HS-5 (cell line): ENCODE results near the gene DPH7.
"Not testable (repeated sequence)": the region's sequence is repeated elsewhere in the genome, so short reads cannot be mapped to it uniquely, and the experiment has no call there.

ENCODE experiments used
- DNase-seq: peaks from one replicate; pipeline ENCODE4 v3.0.0-alpha.2; 2012; ENCODE audit warnings: low read depth

Gene DPH7

GRCh38 chr9:137606005-137606621 is 27.4 kb upstream of the DPH7 start:
- DNase-seq = no peak

GRCh38 chr9:137605121-137606004 is 26.6 kb upstream of the DPH7 start, which contains the start of gene ARRDC1:
ARRDC1 (plus strand) TSS chr9:137605686; CDS start chr9:137605718, 32 bp downstream.
- DNase-seq = peak; percentile 50

- no peak for DNase-seq
These were observed 25.8 kb upstream of the DPH7 start for GRCh38 chr9:137604345-137605086.

- DNase-seq = no peak
These were observed 25.2 kb upstream of the DPH7 start for GRCh38 chr9:137603879-137604278.

- DNase-seq = no peak
These were observed 23.9 kb upstream of the DPH7 start for GRCh38 chr9:137602661-137603060.

GRCh38 chr9:137598943-137599342 is 20.2 kb upstream of the DPH7 start:
- DNase-seq = no peak

- not testable (repeated sequence) for DNase-seq
These were observed 17.9 kb upstream of the DPH7 start for GRCh38 chr9:137596577-137596976.

- DNase-seq = no peak
These were observed 14.5 kb upstream of the DPH7 start for GRCh38 chr9:137593176-137593575.

- DNase-seq = no peak
These were observed 14.0 kb upstream of the DPH7 start for GRCh38 chr9:137592767-137593166.

GRCh38 chr9:137590469-137591383 is 12.0 kb upstream of the DPH7 start, which contains the start of gene ZMYND19:
ZMYND19 (minus strand) TSS chr9:137590512; CDS start chr9:137590263, 249 bp downstream.
- peak; percentile 39 for DNase-seq

GRCh38 chr9:137590123-137590468 is 11.4 kb upstream of the DPH7 start:
- no peak for DNase-seq

GRCh38 chr9:137589441-137590122 is 10.9 kb upstream of the DPH7 start:
- DNase-seq = no peak

GRCh38 chr9:137588891-137589290 is 10.2 kb upstream of the DPH7 start:
- no peak for DNase-seq

GRCh38 chr9:137588311-137588710 is 9.6 kb upstream of the DPH7 start:
- DNase-seq = no peak

GRCh38 chr9:137586854-137587253 is 8.1 kb upstream of the DPH7 start:
- no peak for DNase-seq

- DNase-seq = no peak
These were observed 5.2 kb upstream of the DPH7 start for GRCh38 chr9:137583957-137584356.

- DNase-seq = no peak
These were observed 4.6 kb upstream of the DPH7 start for GRCh38 chr9:137583347-137583746.

- no peak for DNase-seq
These were observed 3.6 kb upstream of the DPH7 start for GRCh38 chr9:137582286-137582860.

- no peak for DNase-seq
These were observed 2.9 kb upstream of the DPH7 start for GRCh38 chr9:137581361-137582285.

GRCh38 chr9:137580954-137581322 is 2.2 kb upstream of the DPH7 start:
- no peak for DNase-seq
